ENCODE results near the gene LSM2. TPM values are rescaled to one million over a fixed set of nuclear protein-coding genes. Genes with fewer than 3 reads are reported as not detected.
"Not testable (repeated sequence)": the region's sequence is repeated elsewhere in the genome, so short reads cannot be mapped to it uniquely, and the experiment has no call there.

LSM2 gene
- total and polyA plus RNA-seq, 3 experiments from 2014 or later: 80.8 to 172 (median 160) TPM

- H3K27ac Mint-ChIP-seq: peak overlapping the region; percentile 65 to 99 (median 98)
- peak overlapping the region; percentile 89 to 99 (median 94) for H3K4me3 Mint-ChIP-seq
- Histone ChIP-seq H3K36me3 (ENCODE audit: insufficient read depth, low read length) (peaks cover 4% of the 10 kb centered on the region), H3K27me3 (ENCODE audit: insufficient read depth, low read length, poor library complexity, severe bottlenecking) (no peaks in the 10 kb centered on the region), H3K4me1 (ENCODE audit: insufficient read depth, low read length) (peaks cover 46% of the 10 kb centered on the region), H3K27ac (ENCODE audit: low read depth, low read length) (peak overlapping the region; percentile 87), H3K4me3 (ENCODE audit: low read length) (peak overlapping the region; percentile 82), H3K9me3 (ENCODE audit: low read length) (no peaks in the 10 kb centered on the region)
- no peaks in the 10 kb centered on the region for H3K27me3 Mint-ChIP-seq
- H3K36me3 Mint-ChIP-seq: peaks cover 3 to 28% (median 5%) of the 10 kb centered on the region in 3 donors
- ChIA-PET POLR2A (interaction anchor here (0.6 to 1.8 kb wide), 7 partner anchors 12 to 395 kb away, joined by 3 to 18 read pairs (median 4); partner anchors contain the start of genes ABHD16A, HSPA1B and LSM2), CTCF (interaction anchor here (0.9 to 3.5 kb wide), 8 partner anchors 10 to 66 kb away, joined by 3 to 21 read pairs (median 12); partner anchors contain the start of genes DDAH2, LSM2 and MSH5)
- H3K9me3 Mint-ChIP-seq: no peaks in the 10 kb centered on the region
- H3K4me1 Mint-ChIP-seq: peaks cover 36 to 62% (median 40%) of the 10 kb centered on the region in 3 donors
- no peak for DNase-seq
Measured at GRCh38 chr6:31794866-31795615, 11.7 kb downstream of the LSM2 start.

- POLR2A ChIA-PET: interaction anchor here (0.7 to 1.8 kb wide), 2 partner anchors 12 to 64 kb away, joined by 4 to 18 read pairs; partner anchors contain the start of gene LSM2
- Mint-ChIP-seq H3K9me3 (no peaks in the 10 kb centered on the region), H3K4me1 (peaks cover 38 to 62% (median 40%) of the 10 kb centered on the region in 3 donors), H3K36me3 (peaks cover 3 to 31% (median 5%) of the 10 kb centered on the region in 3 donors), H3K27ac (peak overlapping the region; percentile 65 to 96 (median 88)), H3K27me3 (no peaks in the 10 kb centered on the region), H3K4me3 (peak overlapping the region; percentile 62 to 97 (median 94))
- CTCF ChIA-PET: interaction anchor here (0.9 to 3.5 kb wide), 5 partner anchors 9 to 55 kb away, joined by 3 to 21 read pairs (median 13); partner anchors contain the start of genes LSM2 and MSH5
- peak overlapping the region; percentile 87 for H3K27ac ChIP-seq (ENCODE audit: low read depth, low read length)
- no peaks in the 10 kb centered on the region for H3K27me3 ChIP-seq (ENCODE audit: insufficient read depth, low read length, poor library complexity, severe bottlenecking)
- no peak for DNase-seq
- H3K4me1 ChIP-seq (ENCODE audit: insufficient read depth, low read length): peaks cover 46% of the 10 kb centered on the region
- H3K36me3 ChIP-seq (ENCODE audit: insufficient read depth, low read length): peaks cover 4% of the 10 kb centered on the region
- H3K9me3 ChIP-seq (ENCODE audit: low read length): no peaks in the 10 kb centered on the region
- peak overlapping the region; percentile 82 for H3K4me3 ChIP-seq (ENCODE audit: low read length)
Measured at GRCh38 chr6:31794294-31794865, 12.4 kb downstream of the LSM2 start.

- Mint-ChIP-seq H3K36me3 (peaks cover 3 to 35% (median 5%) of the 10 kb centered on the region in 3 donors), H3K4me1 (peaks cover 38 to 60% (median 40%) of the 10 kb centered on the region in 3 donors), H3K4me3 (peak overlapping the region; percentile 72 to 97 (median 94)), H3K27ac (peak overlapping the region; percentile 65 to 96 (median 88))
- H3K27me3 Mint-ChIP-seq; DNase-seq; POLR2A ChIA-PET; H3K9me3 ChIP-seq (ENCODE audit: low read length); H3K27me3 ChIP-seq (ENCODE audit: insufficient read depth, low read length, poor library complexity, severe bottlenecking); H3K36me3 ChIP-seq (ENCODE audit: insufficient read depth, low read length); H3K9me3 Mint-ChIP-seq: not testable (repeated sequence)
- CTCF ChIA-PET: interaction anchor here (1.5 kb wide), 1 partner anchor 24 kb away, joined by 4 read pairs; no protein-coding TSS in a partner anchor
- peak overlapping the region; percentile 82 for H3K4me3 ChIP-seq (ENCODE audit: low read length)
- H3K4me1 ChIP-seq (ENCODE audit: insufficient read depth, low read length): peaks cover 46% of the 10 kb centered on the region
- H3K27ac ChIP-seq (ENCODE audit: low read depth, low read length): peak overlapping the region; percentile 87
Measured at GRCh38 chr6:31793927-31794245, 12.9 kb downstream of the LSM2 start.

GRCh38 chr6:31792761-31793171 lies 14.0 kb downstream of the LSM2 start:
- no peak for DNase-seq
- Mint-ChIP-seq H3K36me3 (peaks cover 3 to 37% (median 5%) of the 10 kb centered on the region in 3 donors), H3K9me3 (no peaks in the 10 kb centered on the region), H3K4me3 (peak overlapping the region in 1 of 7 donors; percentile 31), H3K27ac (peak overlapping the region in 4 of 8 donors; percentile 11 to 69 (median 46)), H3K4me1 (peaks cover 36 to 51% (median 39%) of the 10 kb centered on the region in 3 donors), H3K27me3 (no peaks in the 10 kb centered on the region)
- Histone ChIP-seq H3K4me1 (ENCODE audit: insufficient read depth, low read length) (peaks cover 39% of the 10 kb centered on the region), H3K9me3 (ENCODE audit: low read length) (no peaks in the 10 kb centered on the region), H3K36me3 (ENCODE audit: insufficient read depth, low read length) (peaks cover 4% of the 10 kb centered on the region), H3K27ac (ENCODE audit: low read depth, low read length) (no peak overlapping the region), H3K4me3 (ENCODE audit: low read length) (no peak overlapping the region), H3K27me3 (ENCODE audit: insufficient read depth, low read length, poor library complexity, severe bottlenecking) (no peaks in the 10 kb centered on the region)
- POLR2A ChIA-PET: no interaction called here
- CTCF ChIA-PET: no interaction called here

- Mint-ChIP-seq H3K36me3 (peaks cover 3 to 37% (median 5%) of the 10 kb centered on the region in 3 donors), H3K27me3 (no peaks in the 10 kb centered on the region), H3K4me3 (peak overlapping the region in 1 of 7 donors; percentile 60), H3K27ac (peak overlapping the region in 1 of 8 donors; percentile 63), H3K9me3 (no peaks in the 10 kb centered on the region), H3K4me1 (peaks cover 28 to 44% (median 31%) of the 10 kb centered on the region in 3 donors)
- H3K36me3 ChIP-seq (ENCODE audit: insufficient read depth, low read length): peaks cover 4% of the 10 kb centered on the region
- H3K4me1 ChIP-seq (ENCODE audit: insufficient read depth, low read length): peaks cover 32% of the 10 kb centered on the region
- no peak overlapping the region for H3K27ac ChIP-seq (ENCODE audit: low read depth, low read length)
- H3K4me3 ChIP-seq (ENCODE audit: low read length): no peak overlapping the region
- DNase-seq: no peak
- no peaks in the 10 kb centered on the region for H3K9me3 ChIP-seq (ENCODE audit: low read length)
- H3K27me3 ChIP-seq (ENCODE audit: insufficient read depth, low read length, poor library complexity, severe bottlenecking): no peaks in the 10 kb centered on the region
- POLR2A ChIA-PET: interaction anchor here (0.6 kb wide), 1 partner anchor 68 kb away, joined by 4 read pairs; no protein-coding TSS in a partner anchor
- CTCF ChIA-PET: interaction anchor here (1.2 to 2.1 kb wide), 4 partner anchors 13 to 54 kb away, joined by 3 to 5 read pairs (median 4); partner anchors contain the start of genes LSM2 and VWA7
Measured at GRCh38 chr6:31792090-31792374, 14.7 kb downstream of the LSM2 start.

GRCh38 chr6:31791324-31792089 lies 15.3 kb downstream of the LSM2 start:
- H3K4me3 ChIP-seq (ENCODE audit: low read length): no peak overlapping the region
- H3K27me3 Mint-ChIP-seq: no peaks in the 10 kb centered on the region
- no peaks in the 10 kb centered on the region for H3K9me3 Mint-ChIP-seq

GRCh38 chr6:31785475-31785874 lies 21.3 kb downstream of the LSM2 start:
- no peak overlapping the region for H3K27ac Mint-ChIP-seq
- no peak overlapping the region for H3K4me3 Mint-ChIP-seq

More at GRCh38 chr6:31791324-31792089, 15.3 kb downstream of the LSM2 start:
- Histone ChIP-seq H3K27me3 (ENCODE audit: insufficient read depth, low read length, poor library complexity, severe bottlenecking) (no peaks in the 10 kb centered on the region), H3K36me3 (ENCODE audit: insufficient read depth, low read length) (peaks cover 4% of the 10 kb centered on the region), H3K27ac (ENCODE audit: low read depth, low read length) (no peak overlapping the region), H3K9me3 (ENCODE audit: low read length) (no peaks in the 10 kb centered on the region), H3K4me1 (ENCODE audit: insufficient read depth, low read length) (peaks cover 27% of the 10 kb centered on the region)
- DNase-seq: peak in 1 of 5 donors; percentile 28
- Mint-ChIP-seq H3K27ac (peak overlapping the region in 7 of 8 donors; percentile 49 to 78 (median 64)), H3K4me1 (peaks cover 25 to 39% (median 28%) of the 10 kb centered on the region in 3 donors), H3K36me3 (peaks cover 3 to 38% (median 5%) of the 10 kb centered on the region in 3 donors), H3K4me3 (peak overlapping the region in 1 of 7 donors; percentile 65)
- POLR2A ChIA-PET: interaction anchor here (0.6 kb wide), 2 partner anchors 58 to 67 kb away, joined by 3 to 4 read pairs; no protein-coding TSS in a partner anchor
- CTCF ChIA-PET: interaction anchor here (0.6 to 2.5 kb wide), 9 partner anchors 9 to 61 kb away, joined by 3 to 7 read pairs (median 4); partner anchors contain the start of genes HSPA1B, LSM2 and VWA7

More at GRCh38 chr6:31785475-31785874, 21.3 kb downstream of the LSM2 start:
- CTCF ChIA-PET: interaction anchor here (0.9 to 1.2 kb wide), 3 partner anchors 10 to 21 kb away, joined by 3 to 5 read pairs (median 3); partner anchors contain the start of gene LSM2
- peaks cover 0 to 2% (median under 1%) of the 10 kb centered on the region in 3 donors for H3K4me1 Mint-ChIP-seq
- POLR2A ChIA-PET: no interaction called here
- H3K9me3 Mint-ChIP-seq: no peaks in the 10 kb centered on the region
- H3K36me3 ChIP-seq (ENCODE audit: insufficient read depth, low read length): peaks cover 27% of the 10 kb centered on the region
- H3K4me3 ChIP-seq (ENCODE audit: low read length): no peak overlapping the region
- H3K27me3 Mint-ChIP-seq: no peaks in the 10 kb centered on the region
- H3K9me3 ChIP-seq (ENCODE audit: low read length): no peaks in the 10 kb centered on the region
- DNase-seq: no peak
- peaks cover 5 to 52% (median 5%) of the 10 kb centered on the region in 3 donors for H3K36me3 Mint-ChIP-seq
- no peak overlapping the region for H3K27ac ChIP-seq (ENCODE audit: low read depth, low read length)
- no peaks in the 10 kb centered on the region for H3K4me1 ChIP-seq (ENCODE audit: insufficient read depth, low read length)
- no peaks in the 10 kb centered on the region for H3K27me3 ChIP-seq (ENCODE audit: insufficient read depth, low read length, poor library complexity, severe bottlenecking)
